ENCODE measurements around the gene ALOXE3. TPM values are rescaled to one million over a fixed set of nuclear protein-coding genes. Genes with fewer than 3 reads are reported as not detected.
A peak's percentile ranks its signal among the peaks of the same experiment; 100 is the strongest.
"Not testable (repeated sequence)": the region's sequence is repeated elsewhere in the genome, so short reads cannot be mapped to it uniquely, and the experiment has no call there.

The ALOXE3 gene
- total RNA-seq, 1 donor: not detected

DNA sequence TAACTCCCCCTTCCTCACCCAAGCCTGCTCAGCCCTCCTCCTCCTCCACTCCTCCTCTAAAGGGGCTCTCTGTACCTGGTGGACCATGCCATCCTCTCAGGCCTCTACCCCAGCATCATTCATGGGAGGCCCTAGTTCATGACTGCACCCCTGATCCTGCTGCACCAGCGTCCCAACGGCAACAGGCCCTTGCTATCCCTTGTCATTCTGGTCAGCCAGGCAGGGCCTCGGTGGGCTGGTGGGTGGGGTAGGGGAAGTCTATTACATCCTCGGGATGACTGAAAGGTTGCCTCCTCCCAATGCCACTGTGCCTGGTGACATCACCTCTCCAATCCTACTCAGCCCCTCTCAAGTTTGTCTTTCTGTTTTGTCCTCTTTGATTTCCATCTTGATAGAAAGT, 50.5 kb downstream of the ALOXE3 start:
- no peak for TF ChIP-seq CTCF (IDR thresholded peaks at IDR 0.05; ENCODE audit: insufficient read depth, low read depth, low read length)
- no peak for DNase-seq (ENCODE audit: low read depth)

DNA sequence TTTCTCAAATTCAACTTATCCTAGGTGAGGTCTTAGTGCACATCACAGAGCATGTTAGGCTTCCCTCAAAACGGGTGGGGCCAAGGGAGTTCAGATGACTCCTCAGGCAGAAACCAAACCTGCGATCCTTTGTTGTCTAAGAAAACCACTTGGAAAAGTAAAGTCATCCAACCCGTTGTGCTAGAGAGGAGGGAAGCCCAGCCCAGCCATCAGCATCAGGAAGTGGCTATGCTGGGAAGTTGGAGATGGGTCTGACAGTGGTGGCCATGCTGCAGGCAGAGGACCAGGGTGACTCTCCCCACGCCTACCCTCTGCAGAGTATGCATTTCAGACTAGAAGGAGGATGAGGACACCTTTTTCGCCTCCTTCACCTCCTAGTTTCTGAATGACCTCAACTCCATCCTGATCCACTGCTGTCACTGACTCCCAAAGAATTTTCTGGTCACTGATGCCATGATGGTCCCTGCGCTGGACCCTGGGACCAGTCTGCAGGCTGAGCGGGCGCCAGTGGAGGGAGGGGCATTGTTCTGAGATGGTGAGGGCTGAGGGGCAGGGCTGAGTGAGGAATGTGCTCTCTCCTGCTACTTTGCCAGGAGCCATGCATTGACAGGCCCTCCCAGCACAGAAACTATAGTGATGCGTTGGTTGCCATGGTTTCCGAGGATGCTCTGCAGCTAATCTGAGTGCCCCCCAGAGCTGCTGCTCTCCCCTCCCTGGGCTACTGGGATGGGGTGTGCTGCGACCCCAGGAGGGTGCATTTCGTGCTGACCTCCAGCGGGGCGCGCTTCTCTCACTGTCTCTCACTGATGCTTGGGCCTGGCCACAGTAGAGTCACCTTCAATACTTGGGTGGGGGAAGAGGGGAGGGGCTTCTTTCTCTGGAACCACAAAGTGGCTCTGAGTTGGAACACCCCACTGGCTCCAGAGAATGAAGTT, 51.2 kb downstream of the ALOXE3 start:
- no peak overlapping the region for H3K4me3 ChIP-seq (ENCODE audit: low read depth, low read length)
- DNase-seq (ENCODE audit: low read depth): no peak
- TF ChIP-seq CTCF (IDR thresholded peaks at IDR 0.05; ENCODE audit: insufficient read depth, low read depth, low read length): no peak

More for the DNA sequence above, 50.5 kb downstream of the ALOXE3 start:
- no peak overlapping the region for H3K4me3 ChIP-seq (ENCODE audit: low read depth, low read length)

- no peak overlapping the region for H3K4me3 ChIP-seq (ENCODE audit: low read depth, low read length)
- no peak for TF ChIP-seq CTCF (IDR thresholded peaks at IDR 0.05; ENCODE audit: insufficient read depth, low read depth, low read length)
- DNase-seq (ENCODE audit: low read depth): no peak
Measured at GRCh38 chr17:8064561-8065019, 53.7 kb downstream of the ALOXE3 start.

DNA sequence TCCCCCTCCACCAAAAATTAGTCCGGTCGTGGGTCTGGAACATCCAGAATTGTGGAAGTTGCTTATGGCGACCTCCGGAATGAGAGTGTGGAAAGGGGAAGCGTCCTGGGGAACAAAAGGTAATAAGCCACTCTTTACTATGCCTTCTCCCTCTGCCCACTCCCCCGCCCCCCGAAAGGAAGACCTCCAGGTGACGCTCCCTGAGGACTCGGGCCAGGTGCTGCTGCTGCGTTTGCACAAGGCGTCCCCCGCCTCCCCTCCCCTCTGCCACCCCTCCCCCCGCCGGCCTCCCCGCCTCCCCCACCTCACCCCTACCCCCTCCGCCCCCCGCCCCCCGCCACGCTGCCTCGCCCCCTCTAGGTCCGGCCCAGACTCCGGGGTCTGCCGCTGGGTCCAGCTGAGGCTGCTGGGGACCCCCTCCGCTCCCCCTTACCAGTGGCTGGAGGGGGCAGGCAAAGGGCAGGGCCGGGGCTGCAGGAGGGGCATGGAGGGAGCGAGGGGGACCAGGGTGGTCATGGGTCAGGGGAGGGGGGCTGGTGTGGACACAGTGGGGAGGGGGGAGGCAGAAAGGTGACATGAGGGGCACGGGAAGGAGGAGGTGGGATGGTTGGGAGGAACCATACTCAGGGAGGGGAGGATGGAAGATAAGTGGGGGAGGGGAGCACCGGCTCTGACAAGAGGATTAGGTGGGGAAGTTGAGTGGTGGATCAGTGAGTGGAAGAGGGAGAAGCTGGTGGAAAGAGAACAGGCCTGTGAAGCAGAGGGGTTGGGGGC, 54.4 kb downstream of the ALOXE3 start:
- no peak for TF ChIP-seq CTCF (IDR thresholded peaks at IDR 0.05; ENCODE audit: insufficient read depth, low read depth, low read length)
- H3K4me3 ChIP-seq (ENCODE audit: low read depth, low read length): no peak overlapping the region
- no peak for DNase-seq (ENCODE audit: low read depth)

- DNase-seq (ENCODE audit: low read depth): peak; percentile 44
- H3K4me3 ChIP-seq (ENCODE audit: low read depth, low read length): peak overlapping the region; percentile 34
- TF ChIP-seq CTCF (IDR thresholded peaks at IDR 0.05; ENCODE audit: insufficient read depth, low read depth, low read length): no peak
Measured at GRCh38 chr17:8062807-8063483, 55.4 kb downstream of the ALOXE3 start.

DNA sequence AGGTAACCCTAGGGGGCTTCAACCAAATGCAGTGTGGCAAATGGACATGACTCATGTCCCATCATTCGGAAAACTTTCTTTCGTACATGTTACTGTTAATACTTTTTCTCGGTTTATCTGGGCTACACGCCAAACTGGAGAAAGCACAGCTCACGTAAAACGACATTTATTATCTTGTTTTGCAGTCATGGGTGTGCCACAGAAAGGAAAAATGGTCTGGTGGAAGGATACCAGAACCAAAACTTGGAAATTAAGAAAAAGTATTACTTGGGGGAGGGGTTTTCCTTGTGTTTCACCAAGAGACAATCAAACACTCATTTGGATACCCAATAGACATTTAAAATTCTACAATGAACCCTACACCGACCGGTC, 55.9 kb downstream of the ALOXE3 start:
- TF ChIP-seq CTCF (IDR thresholded peaks at IDR 0.05; ENCODE audit: insufficient read depth, low read depth, low read length): no peak
- peak; percentile 70 for DNase-seq (ENCODE audit: low read depth)
- peak overlapping the region; percentile 34 for H3K4me3 ChIP-seq (ENCODE audit: low read depth, low read length)

DNA sequence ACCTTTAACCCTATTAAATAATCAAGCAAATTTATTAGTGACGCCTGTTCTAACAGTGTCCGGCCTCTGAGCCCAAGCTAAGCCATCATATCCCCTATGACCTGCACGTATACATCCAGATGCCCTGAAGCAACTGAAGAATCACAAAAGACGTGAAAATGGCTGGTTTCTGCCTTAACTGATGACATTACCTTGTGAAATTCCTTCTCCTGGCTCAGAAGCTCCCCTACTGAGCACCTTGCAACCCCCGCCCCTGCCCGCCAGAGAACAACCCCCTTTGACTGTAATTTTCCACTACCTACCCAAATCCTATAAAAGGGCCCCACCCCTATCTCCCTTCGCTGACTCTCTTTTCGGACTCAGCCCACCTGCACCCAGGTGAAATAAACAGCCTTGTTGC, 56.5 kb downstream of the ALOXE3 start:
- not testable (repeated sequence) for DNase-seq (ENCODE audit: low read depth); H3K4me3 ChIP-seq (ENCODE audit: low read depth, low read length)
